Lower leg skin (tissue), 3 donors: Measurements from ENCODE around the gene GABRB2.

Source experiments
- CTCF ChIP-seq, 3 donors: fragments of 450-650 bp; IDR thresholded peaks; one replicate each; pipeline ENCODE4 v1.5.1; 2016; ENCODE audit warnings: antibody characterized with exemption in 3 of 3, mild to moderate bottlenecking in 3 of 3, moderate library complexity in 2 of 3
- POLR2A ChIP-seq, 2 donors: fragments of 450-650 bp; IDR thresholded peaks; one replicate each; pipeline ENCODE4 v1.6.1; 2016 to 2017; ENCODE audit warnings: antibody characterized with exemption in 2 of 2, mild to moderate bottlenecking in 1 of 2, moderate library complexity in 1 of 2

GRCh38 chr5:161410640-161411039 is 135.9 kb downstream of the GABRB2 start:
- TF ChIP-seq CTCF (IDR thresholded peaks at IDR 0.05) (no peak), POLR2A (IDR thresholded peaks at IDR 0.05) (no peak)
